HG03280 (cell line): Measurements from ENCODE around the gene MR1.

Experiments used
- ATAC-seq: cut with Tn5 transposase; IDR thresholded peaks from one replicate; pipeline ENCODE4 v1.9.1; 2021; ENCODE audit warnings: mild to moderate bottlenecking, moderate library complexity; ENCODE audit not compliant: unreplicated experiment

The MR1 gene

DNA sequence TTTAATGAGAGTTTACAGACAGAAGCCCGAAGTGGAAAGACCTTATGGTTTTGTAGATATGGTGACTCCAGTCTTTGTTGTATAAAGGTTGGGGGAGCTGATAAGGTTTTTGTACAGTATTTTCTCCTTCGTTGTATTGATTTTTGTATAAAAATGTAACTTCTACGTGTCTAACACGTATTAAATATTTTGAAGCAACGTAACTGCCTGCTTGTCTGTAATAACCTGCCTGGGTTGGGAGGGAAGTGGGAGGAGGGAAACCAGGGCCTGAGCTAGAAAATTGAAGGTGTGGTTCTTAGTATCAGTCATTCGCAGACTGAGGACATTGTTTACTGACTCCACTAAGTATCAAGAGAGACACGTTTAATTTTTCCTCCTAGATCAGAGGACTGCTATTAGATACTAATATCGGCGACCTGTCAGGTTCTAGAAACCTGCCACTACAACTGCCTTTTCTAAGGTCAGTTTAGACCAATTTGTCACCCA is 56.9 kb downstream of the MR1 start:
- no peak for ATAC-seq

DNA sequence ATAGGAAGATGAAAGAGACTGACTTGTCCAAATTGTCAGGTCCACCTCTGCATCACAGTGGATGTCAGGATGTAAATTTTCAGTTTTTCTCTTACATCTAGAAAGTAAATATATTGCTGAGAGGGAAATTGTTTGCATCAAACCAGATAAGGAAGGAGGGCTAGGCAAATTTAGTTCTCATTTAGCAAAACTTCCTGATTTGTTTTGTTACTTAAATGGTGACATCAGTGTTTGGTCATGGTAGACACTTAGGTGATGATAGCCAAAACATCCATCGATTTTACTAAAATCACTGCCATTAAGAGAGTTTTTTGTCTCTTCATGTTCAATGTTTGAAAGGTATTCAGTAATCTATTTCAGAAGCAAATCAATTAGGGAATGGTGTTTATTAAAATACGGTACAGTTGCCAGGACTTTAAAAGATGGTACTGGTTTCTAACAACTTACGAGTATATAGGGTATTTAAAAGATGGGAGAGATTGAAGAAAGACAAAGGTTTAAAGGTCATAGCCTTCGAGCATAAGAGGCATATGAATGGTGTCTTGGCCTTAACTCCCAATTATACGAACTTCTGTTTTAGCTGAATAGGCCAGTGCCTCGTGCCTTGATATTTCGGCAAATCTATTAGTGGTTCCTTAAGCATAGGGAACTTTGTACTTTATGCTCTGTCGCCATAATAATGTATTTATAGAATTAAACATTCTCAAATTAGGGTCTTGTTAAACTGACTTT is 57.7 kb downstream of the MR1 start:
- ATAC-seq = no peak

DNA sequence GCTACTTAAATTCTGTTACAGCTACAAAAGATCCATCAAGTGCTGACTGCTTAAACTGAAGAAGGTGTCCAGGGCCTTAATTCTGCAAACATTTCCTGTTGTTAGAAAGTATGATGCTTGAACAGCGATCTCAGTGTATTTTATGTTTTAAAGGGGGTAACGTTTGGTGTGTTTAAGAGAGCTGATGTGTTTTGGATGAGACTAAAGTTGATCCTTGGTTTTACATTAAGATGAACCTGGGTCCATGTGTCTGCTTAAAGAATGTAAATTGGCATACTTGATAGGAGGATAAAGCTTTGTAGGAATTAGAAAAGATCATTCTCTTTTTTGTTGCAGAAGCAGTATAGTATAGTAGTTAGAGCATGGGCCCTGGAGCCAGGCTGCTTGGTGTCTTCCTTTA is 58.3 kb downstream of the MR1 start:
- no peak for ATAC-seq

DNA sequence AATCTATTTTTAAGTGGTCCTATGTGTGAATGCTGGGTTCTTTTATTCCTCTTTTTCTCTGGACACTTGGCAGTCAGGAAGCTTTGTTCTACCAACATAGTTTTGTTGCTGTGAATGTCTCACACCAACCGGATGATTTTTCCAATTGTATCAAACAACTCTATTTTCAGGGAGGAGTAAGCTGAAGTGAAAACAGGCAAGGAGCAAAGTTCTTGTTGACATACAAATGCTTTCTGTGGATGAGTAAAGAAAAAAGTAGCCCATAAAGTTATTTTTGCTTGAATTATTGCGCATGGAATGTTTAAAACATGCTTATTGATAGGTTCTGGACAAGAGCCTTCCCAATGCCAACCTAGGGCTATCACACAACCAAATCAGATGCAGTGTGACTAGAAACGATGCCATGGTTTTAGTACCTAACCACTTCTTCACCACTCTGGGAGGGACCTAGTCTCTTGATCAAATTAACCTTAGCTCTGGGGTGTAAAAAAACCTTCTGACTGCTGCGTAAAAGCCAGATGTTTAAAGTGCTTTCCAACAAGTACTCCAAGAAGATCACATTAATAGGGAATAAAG is 59.2 kb downstream of the MR1 start:
- no peak for ATAC-seq

DNA sequence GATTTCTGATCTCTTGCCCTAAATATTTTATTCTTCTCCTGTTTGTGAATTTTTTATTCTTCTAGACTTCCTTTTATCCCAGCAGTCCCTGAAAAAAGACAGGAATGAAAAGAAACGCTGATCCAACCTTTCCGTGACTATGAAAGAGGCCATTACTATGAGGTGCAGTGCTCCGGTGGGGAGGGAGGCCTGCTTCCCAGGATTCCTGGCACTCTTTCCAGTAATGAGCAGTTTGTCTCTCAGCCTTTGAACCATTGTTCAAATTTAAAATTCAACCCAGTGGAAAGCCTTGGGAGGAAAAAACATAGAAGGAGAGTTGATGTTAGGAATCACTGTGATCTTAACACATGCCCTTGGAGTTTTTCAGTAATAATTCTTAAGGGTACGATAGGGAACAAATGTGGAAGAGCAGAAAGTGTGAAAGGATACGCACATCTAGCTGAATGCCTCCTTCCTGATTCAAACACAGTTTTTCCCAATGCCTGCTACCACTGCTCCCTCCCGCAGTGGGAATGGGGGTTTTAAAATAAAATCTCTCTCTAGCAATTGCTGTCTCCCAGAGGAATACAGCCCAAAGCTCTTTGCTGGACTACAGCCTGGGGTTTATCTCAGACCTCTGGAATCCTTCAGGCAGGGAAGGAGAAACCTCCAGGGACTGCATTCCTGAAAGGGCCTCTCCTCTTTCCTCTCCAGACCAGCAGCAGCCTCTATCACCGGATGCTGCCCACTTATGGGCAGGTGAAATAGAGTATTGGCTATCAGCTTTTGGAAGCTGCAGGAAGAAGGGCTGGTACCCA is 60.8 kb downstream of the MR1 start:
- no peak for ATAC-seq

DNA sequence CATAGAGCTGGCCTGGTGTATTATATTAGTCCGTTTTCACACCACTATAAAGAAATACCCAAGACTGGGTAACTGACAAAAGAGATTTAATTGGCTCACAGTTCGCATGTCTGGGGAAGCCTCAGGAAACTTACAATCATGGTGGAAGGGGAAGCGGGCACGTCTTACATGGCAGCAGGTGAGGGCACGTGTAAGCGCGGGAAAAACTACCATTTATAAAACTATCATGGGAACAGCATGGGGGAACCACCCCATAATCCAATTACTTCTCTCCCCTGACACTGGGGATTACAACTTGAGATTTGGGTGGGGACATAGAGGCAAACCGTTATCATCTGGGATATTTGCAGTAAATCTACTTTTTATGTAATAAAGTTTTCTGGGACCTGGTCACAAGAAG is 61.5 kb downstream of the MR1 start:
- no peak for ATAC-seq

DNA sequence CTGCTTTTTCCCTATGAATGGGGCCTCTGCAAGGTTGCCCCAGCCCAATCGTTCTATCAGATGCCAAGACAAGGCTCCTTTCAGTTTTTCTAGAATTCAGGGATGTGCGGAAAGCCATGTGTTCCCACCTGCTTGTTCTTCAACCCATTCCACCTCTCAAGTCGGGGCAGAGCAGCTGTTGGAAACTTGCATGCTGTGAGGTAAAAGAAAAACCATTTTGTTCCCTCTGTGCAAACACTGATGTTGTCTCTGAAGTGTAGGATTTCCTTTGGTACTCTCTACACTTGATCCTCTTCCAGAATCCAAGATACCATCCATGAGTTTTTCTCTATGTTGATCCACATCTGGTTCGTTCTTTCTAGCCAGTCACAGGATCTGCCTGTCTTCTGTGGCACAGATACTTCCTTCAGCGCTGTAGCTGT is 62.0 kb downstream of the MR1 start:
- no peak for ATAC-seq

GRCh38 chr1:181097242-181097641 is 63.5 kb downstream of the MR1 start:
- no peak for ATAC-seq

DNA sequence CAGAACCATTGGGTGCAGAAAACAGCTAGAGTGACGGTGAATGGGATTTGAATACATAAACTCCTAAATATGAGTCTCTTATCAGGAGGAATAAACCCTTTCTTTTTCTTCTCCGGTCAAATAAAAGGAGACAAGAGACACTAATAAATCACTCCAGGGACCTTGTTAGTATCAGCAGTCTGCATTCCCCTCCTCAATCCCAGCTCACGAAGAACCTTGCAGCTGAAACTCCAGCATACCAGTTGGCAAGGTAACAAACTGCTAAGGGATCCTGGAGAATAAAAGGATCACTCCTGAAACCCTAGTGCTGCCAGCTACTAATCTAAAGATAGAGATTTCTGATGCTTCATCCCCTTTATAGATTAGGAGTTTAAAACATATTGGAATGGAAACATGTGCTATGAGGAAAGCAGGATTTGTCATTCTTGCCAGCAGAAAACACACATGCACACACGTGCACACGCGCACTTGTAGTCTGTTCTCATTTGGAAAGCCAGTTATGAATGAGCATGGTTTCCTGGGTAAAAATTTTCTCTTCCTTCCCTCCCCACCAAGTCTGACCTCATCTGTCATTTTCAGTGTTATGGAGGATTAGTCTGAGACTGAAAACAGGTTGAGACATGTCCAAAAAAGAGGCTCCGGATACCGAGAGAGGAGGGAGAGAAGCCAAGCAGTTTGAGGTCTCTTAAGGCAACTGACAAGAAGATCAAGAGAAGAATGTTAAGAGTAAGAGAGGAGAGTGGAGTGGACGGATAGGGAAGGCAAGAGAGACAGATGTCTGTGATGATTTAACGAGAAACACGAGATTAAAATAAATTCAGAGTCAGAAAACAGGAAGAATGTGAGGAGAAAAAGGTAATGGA is 65.6 kb downstream of the MR1 start:
- ATAC-seq = peak; percentile 68

DNA sequence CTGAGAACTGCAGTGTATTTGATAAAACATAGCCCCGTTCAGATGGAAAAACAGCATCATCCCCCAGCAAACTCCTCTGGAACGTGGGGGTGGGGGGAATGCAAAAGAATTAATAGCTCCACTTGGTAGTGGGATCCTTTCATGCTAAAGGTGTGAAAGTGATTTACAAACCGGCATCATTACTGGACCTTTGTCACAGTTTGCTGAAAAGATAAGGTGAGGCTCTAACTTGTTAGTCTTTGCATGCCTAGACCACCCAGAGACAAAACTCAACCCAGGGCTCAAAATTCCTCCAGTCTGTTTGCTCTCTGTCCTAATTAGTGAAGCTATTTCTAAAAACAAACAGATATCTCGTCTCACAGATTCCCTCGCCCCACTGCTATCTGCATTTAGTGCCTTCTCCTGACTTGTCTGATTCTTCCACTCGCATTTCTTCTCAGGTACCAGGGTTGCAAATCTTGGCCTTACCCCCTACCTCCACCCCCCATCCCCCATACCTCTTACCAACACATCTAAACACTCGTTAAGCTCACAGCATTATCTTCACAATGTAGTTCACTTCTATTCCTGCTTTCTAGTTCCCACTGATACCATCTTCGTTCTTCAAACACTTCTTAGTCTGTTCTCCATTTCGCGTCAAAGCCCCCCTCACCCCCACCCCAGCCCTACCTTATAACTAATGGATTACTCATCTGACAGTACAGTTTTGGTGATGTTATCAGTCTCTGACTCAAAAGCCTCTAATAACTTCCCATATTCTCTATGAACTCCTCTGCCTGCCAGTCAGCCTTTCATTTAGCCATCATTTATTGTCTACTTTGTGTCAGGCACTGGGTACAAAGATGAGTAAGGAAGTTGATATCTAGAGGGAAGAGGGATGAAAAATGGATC is 66.5 kb downstream of the MR1 start:
- ATAC-seq = no peak

DNA sequence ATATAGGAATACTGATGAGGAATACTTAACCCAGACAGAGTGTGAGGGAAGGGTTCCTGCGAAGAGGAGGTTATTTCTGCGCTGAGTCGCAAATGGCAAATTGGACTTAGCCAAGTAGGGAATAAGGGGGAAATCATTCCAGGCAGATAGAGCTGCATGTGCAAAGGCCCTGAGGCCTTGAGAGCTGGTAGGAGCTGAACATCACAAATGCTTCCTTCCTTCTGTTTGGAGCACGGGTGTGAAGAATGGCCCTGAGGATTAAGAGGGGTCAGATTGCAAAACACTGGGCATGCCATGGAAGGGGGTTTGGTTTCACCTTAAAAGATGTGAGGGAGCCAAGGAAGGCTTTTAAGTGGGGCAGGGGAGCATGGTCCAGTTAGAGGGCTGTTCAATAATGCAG is 67.2 kb downstream of the MR1 start:
- no peak for ATAC-seq

DNA sequence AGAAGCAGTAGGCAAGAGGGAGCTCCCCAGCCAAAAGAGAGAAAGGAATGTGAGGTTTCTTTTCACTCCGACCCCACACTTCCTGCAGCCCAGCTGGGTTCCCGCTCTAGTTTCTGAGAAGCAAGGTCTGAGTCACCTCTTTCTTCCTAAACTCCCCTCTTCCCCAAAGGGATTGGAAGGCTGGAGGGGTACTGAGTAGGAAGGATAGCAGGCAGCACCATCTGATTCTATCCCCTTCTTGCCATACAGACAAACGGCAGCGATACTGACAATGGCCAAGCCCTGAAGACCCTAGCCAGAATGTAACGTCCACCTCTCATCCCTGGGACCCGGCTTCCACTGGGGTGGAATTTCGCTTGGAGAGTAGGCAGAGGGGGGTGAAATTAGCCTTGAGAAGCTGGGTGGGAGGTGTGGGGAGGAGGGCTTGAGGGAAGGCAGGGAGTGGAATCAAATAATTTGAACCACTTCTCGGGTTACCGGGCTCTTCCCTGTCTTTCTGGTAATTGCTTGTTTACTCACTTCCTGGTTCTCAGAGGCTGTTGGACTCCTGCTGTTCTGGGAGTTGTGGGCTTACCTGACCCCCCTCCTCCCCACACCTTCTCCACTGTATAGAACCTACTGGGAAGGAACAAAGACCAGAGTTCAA is 67.9 kb downstream of the MR1 start:
- no peak for ATAC-seq

GRCh38 chr1:181102841-181103240 is 69.1 kb downstream of the MR1 start:
- ATAC-seq = no peak

- ATAC-seq = no peak
Measured at GRCh38 chr1:181103399-181103798, 69.6 kb downstream of the MR1 start.

DNA sequence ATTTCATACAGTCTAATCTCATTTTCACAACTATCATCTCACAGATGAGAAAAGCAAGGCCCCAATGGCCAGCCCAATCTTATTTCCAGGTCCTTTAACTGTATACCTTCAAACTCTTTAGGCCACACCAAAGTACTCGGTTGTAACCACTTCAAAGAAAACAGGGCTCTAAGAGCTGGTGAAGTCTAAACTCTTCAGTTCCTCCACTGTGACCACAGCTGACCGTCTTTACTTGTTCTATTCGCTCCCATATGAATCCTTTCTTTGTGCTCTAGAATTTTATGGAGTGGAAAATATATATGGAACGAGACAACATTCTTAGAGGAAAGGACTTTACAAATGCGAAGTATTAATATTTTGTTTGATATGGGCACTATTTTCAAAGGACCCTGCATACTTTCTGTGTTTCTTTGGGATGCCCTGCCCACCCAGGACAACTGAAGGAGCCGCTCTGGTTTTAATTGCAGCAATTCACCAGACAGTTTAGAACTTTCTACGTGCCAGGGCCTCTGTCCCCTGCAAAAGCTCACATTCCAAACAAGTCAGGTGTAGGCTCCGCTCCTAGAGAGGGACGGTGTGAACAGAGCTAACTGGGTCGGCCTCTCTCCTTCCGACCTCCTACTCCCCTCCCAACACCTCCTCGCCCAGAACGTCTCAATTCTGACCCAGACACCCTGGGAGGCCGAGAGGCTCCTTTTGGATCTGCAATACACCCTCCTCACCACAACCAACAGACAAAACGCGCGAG is 70.4 kb downstream of the MR1 start:
- ATAC-seq = peak; percentile 33

GRCh38 chr1:181104790-181105133 is 71.0 kb downstream of the MR1 start:
- no peak for ATAC-seq

GRCh38 chr1:181105134-181106021 is 71.6 kb downstream of the MR1 start:
- peak; percentile 80 for ATAC-seq

GRCh38 chr1:181106022-181106312 is 72.2 kb downstream of the MR1 start:
- ATAC-seq = no peak
